CD4-positive, CD25-positive, alpha-beta regulatory T cell (primary cell): ENCODE results near the gene CEBPE. TPM values are rescaled to one million over a fixed set of nuclear protein-coding genes. Genes with fewer than 3 reads are reported as not detected.

ENCODE experiments used
- ATAC-seq, 2 donors: fragments of 150-1000 bp; cut with Tn5 transposase; one replicate each; pipeline ENCODE4 v1.10.0; 2021; ENCODE audit warnings: low read depth in 2 of 2, moderate number of reproducible peaks in 2 of 2, moderate library complexity in 1 of 2
- DNase-seq, 3 donors: peaks; one replicate each; pipeline versions ENCODE4 v3.0.0 to v3.0.0-alpha.2; 2012 to 2022; ENCODE audit warnings: mixed read lengths in 1 of 3
- H3K27ac ChIP-seq: one replicate; pipeline ENCODE4 v1.7.0; 2013; ENCODE audit warnings: mild to moderate bottlenecking, low read length; ENCODE audit not compliant: insufficient read depth, poor library complexity, severe bottlenecking
- H3K27me3 ChIP-seq: one replicate; pipeline ENCODE4 v1.7.0; 2013; ENCODE audit warnings: low read length; ENCODE audit not compliant: control insufficient read depth, insufficient read depth
- H3K36me3 ChIP-seq: one replicate; pipeline ENCODE4 v1.7.0; 2013; ENCODE audit warnings: mild to moderate bottlenecking, low read length, moderate library complexity; ENCODE audit not compliant: control insufficient read depth, insufficient read depth
- H3K4me1 ChIP-seq: 2 replicates; pipeline ENCODE4 v1.7.0; 2013; ENCODE audit warnings: mild to moderate bottlenecking, low read length; ENCODE audit not compliant: insufficient read depth, control insufficient read depth, poor library complexity, severe bottlenecking
- H3K4me3 ChIP-seq: one replicate; pipeline ENCODE4 v1.7.0; 2013; ENCODE audit warnings: low read depth, mild to moderate bottlenecking, low read length, moderate library complexity
- H3K9me3 ChIP-seq, 2 experiments: 1 replicate in 1 of 2; 2 replicates in 1 of 2; pipeline ENCODE4 v1.7.0; 2013; ENCODE audit warnings: low read length in 2 of 2, mild to moderate bottlenecking in 1 of 2, moderate library complexity in 1 of 2; ENCODE audit not compliant: control insufficient read depth in 2 of 2
- H3K27ac Mint-ChIP-seq, 3 donors: one replicate each; pipeline ENCODE4 v1.8.0; 2020 to 2022; ENCODE audit warnings: mild to moderate bottlenecking in 3 of 3, mixed read lengths in 3 of 3, moderate library complexity in 2 of 3
- H3K27me3 Mint-ChIP-seq: one replicate; pipeline ENCODE4 v1.8.0; 2022; ENCODE audit warnings: mild to moderate bottlenecking, mixed read lengths
- H3K36me3 Mint-ChIP-seq: one replicate; pipeline ENCODE4 v1.8.0; 2020; ENCODE audit warnings: mixed read lengths
- H3K4me1 Mint-ChIP-seq, 4 donors: one replicate each; pipeline ENCODE4 v1.8.0; 2020 to 2022; ENCODE audit warnings: mixed read lengths in 4 of 4, mild to moderate bottlenecking in 1 of 4
- H3K4me3 Mint-ChIP-seq, 4 donors: one replicate each; pipeline ENCODE4 v1.8.0; 2020 to 2022; ENCODE audit warnings: mild to moderate bottlenecking in 4 of 4, mixed read lengths in 4 of 4, moderate library complexity in 3 of 4
- H3K9me3 Mint-ChIP-seq, 7 donors: one replicate each; pipeline ENCODE4 v1.8.0; 2020 to 2022; ENCODE audit warnings: mixed read lengths in 7 of 7, mild to moderate bottlenecking in 3 of 7, moderate library complexity in 2 of 7
- polyA plus RNA-seq, 4 donors: library from polyadenylated mRNA; unstranded; fragments of 300-500 nt; fragmentation: Illumina TruSeq; gene quantifications; one replicate each; pipeline ENCODE4 v1.2.3, GENCODE V29; 2021
- total RNA-seq: library from RNA; stranded (reverse); gene quantifications from one replicate; pipeline ENCODE4 v1.2.3, GENCODE V29; 2022

Gene CEBPE
- total and polyA plus RNA-seq, 5 donors from 2014 or later: 0.14 to 0.29 (median 0.24) TPM; not detected in 2

GRCh38 chr14:23095196-23096108, 23.6 kb downstream of the CEBPE start, which contains the start of gene C14orf119:
Gene C14orf119, plus strand, starts transcription at chr14:23095505. Its CDS starts 2,154 bp downstream, at chr14:23097659.
- no peaks in the 10 kb centered on the region for H3K9me3 ChIP-seq
- Mint-ChIP-seq H3K27me3 (no peaks in the 10 kb centered on the region), H3K27ac (no peak within 1 kb of the TSS), H3K4me3 (no peak within 1 kb of the TSS), H3K36me3 (peaks cover 24% of the 10 kb centered on the region), H3K9me3 (no peaks in the 10 kb centered on the region), H3K4me1 (peaks cover 14 to 43% (median 32%) of the 10 kb centered on the region in 4 donors)
- ATAC-seq (peak; percentile 91 to 93), DNase-seq (peak; percentile 99 to 100 (median 100))
- peaks cover 36% of the 10 kb centered on the region for H3K4me1 ChIP-seq
- H3K27me3 ChIP-seq: no peaks in the 10 kb centered on the region
- H3K36me3 ChIP-seq: peaks cover 40% of the 10 kb centered on the region
- peak within 1 kb of the TSS; percentile 98 for H3K4me3 ChIP-seq
- H3K27ac ChIP-seq: peak within 1 kb of the TSS; percentile 99

- H3K36me3 ChIP-seq: peaks cover 47% of the 10 kb centered on the region
- no peak within 1 kb of the TSS for H3K4me3 Mint-ChIP-seq
- H3K9me3 Mint-ChIP-seq: no peaks in the 10 kb centered on the region
- peak within 1 kb of the TSS; percentile 98 for H3K4me3 ChIP-seq
- peaks cover 18 to 45% (median 33%) of the 10 kb centered on the region in 4 donors for H3K4me1 Mint-ChIP-seq
- H3K27ac ChIP-seq: peak within 1 kb of the TSS; percentile 99
- no peaks in the 10 kb centered on the region for H3K9me3 ChIP-seq
- ATAC-seq (peak; percentile 20 to 21), DNase-seq (peak in 2 of 3 donors; percentile 65 to 91)
- H3K27me3 Mint-ChIP-seq: no peaks in the 10 kb centered on the region
- peaks cover 36% of the 10 kb centered on the region for H3K4me1 ChIP-seq
- H3K36me3 Mint-ChIP-seq: peaks cover 30% of the 10 kb centered on the region
- no peaks in the 10 kb centered on the region for H3K27me3 ChIP-seq
- no peak within 1 kb of the TSS for H3K27ac Mint-ChIP-seq
These were observed 24.3 kb downstream of the CEBPE start, which contains the start of gene ACIN1 for GRCh38 chr14:23094666-23095195. Gene ACIN1, minus strand, starts transcription at chr14:23095136. Its CDS starts 24 bp downstream, at chr14:23095112.

- DNase-seq (peak in 1 of 3 donors; percentile 42), ATAC-seq (no peak)
- Histone ChIP-seq H3K36me3 (peaks cover 53% of the 10 kb centered on the region), H3K4me3 (peak overlapping the region; percentile 98), H3K27me3 (no peaks in the 10 kb centered on the region), H3K4me1 (peaks cover 36% of the 10 kb centered on the region), H3K27ac (peak overlapping the region; percentile 99), H3K9me3 (no peaks in the 10 kb centered on the region)
- Mint-ChIP-seq H3K27me3 (no peaks in the 10 kb centered on the region), H3K9me3 (no peaks in the 10 kb centered on the region), H3K27ac (no peak overlapping the region), H3K4me1 (peaks cover 18 to 48% (median 36%) of the 10 kb centered on the region in 4 donors), H3K36me3 (peaks cover 32% of the 10 kb centered on the region), H3K4me3 (no peak overlapping the region)
These were observed 24.9 kb downstream of the CEBPE start for GRCh38 chr14:23093991-23094665.

- Histone ChIP-seq H3K27me3 (no peaks in the 10 kb centered on the region), H3K9me3 (no peaks in the 10 kb centered on the region), H3K36me3 (peaks cover 55% of the 10 kb centered on the region), H3K4me3 (peak overlapping the region; percentile 98), H3K4me1 (peaks cover 36% of the 10 kb centered on the region), H3K27ac (no peak overlapping the region)
- peaks cover 32% of the 10 kb centered on the region for H3K36me3 Mint-ChIP-seq
- no peak for ATAC-seq
- H3K27ac Mint-ChIP-seq: no peak overlapping the region
- no peaks in the 10 kb centered on the region for H3K9me3 Mint-ChIP-seq
- DNase-seq: no peak
- H3K27me3 Mint-ChIP-seq: no peaks in the 10 kb centered on the region
- no peak overlapping the region for H3K4me3 Mint-ChIP-seq
- peaks cover 18 to 48% (median 33%) of the 10 kb centered on the region in 4 donors for H3K4me1 Mint-ChIP-seq
These were observed 25.5 kb downstream of the CEBPE start for GRCh38 chr14:23093526-23093925.

- Histone ChIP-seq H3K4me1 (peaks cover 36% of the 10 kb centered on the region), H3K4me3 (peak overlapping the region; percentile 98), H3K36me3 (peaks cover 55% of the 10 kb centered on the region), H3K9me3 (no peaks in the 10 kb centered on the region), H3K27me3 (no peaks in the 10 kb centered on the region), H3K27ac (no peak overlapping the region)
- H3K27ac Mint-ChIP-seq: no peak overlapping the region
- H3K9me3 Mint-ChIP-seq: no peaks in the 10 kb centered on the region
- H3K4me3 Mint-ChIP-seq: peak overlapping the region in 1 of 4 donors; percentile 71
- ATAC-seq (no peak), DNase-seq (no peak)
- H3K4me1 Mint-ChIP-seq: peaks cover 19 to 47% (median 33%) of the 10 kb centered on the region in 4 donors
- H3K27me3 Mint-ChIP-seq: no peaks in the 10 kb centered on the region
- peaks cover 33% of the 10 kb centered on the region for H3K36me3 Mint-ChIP-seq
These were observed 26.0 kb downstream of the CEBPE start for GRCh38 chr14:23093104-23093503.

- Mint-ChIP-seq H3K4me1 (peaks cover 25 to 51% (median 37%) of the 10 kb centered on the region in 4 donors), H3K36me3 (peaks cover 33% of the 10 kb centered on the region), H3K27me3 (no peaks in the 10 kb centered on the region), H3K27ac (peak overlapping the region in 2 of 3 donors; percentile 10 to 33), H3K9me3 (no peaks in the 10 kb centered on the region), H3K4me3 (peak overlapping the region in 3 of 4 donors; percentile 22 to 73 (median 34))
- no peak for DNase-seq
- Histone ChIP-seq H3K27me3 (no peaks in the 10 kb centered on the region), H3K36me3 (peaks cover 62% of the 10 kb centered on the region), H3K4me1 (peaks cover 28% of the 10 kb centered on the region), H3K27ac (no peak overlapping the region), H3K9me3 (no peaks in the 10 kb centered on the region), H3K4me3 (no peak overlapping the region)
- no peak for ATAC-seq
These were observed 27.5 kb downstream of the CEBPE start for GRCh38 chr14:23091294-23092225.
